ENCODE results near the gene STK24.

The STK24 gene

DNA sequence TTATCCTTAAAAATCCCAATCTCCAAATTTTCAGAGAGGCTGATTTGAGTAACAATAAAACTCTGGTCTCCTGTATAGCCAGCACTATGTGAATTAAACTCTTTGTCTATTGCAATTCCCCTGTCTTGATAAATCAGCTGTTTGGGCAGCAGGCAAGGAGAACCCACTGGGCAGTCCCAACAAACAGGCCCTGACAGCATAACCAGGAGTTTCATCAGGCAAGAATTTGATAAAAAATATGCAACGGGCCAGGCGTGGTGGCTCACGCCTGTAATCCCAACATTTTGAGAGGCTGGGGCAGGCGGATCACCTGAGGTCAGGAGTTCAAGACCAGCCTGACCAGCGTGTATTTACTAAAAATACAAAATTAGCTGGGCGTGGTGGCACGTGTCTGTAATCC lies 42.1 kb downstream of the STK24 start:
- H3K27me3 ChIP-seq, result no peaks in the 10 kb centered on the region
- no peak overlapping the region for H3K4me3 ChIP-seq (ENCODE audit: low read depth in 1 of 2, low read length in 1 of 2)
- peaks cover 5 to 9% of the 10 kb centered on the region in 2 experiments for H3K4me1 ChIP-seq (ENCODE audit: control insufficient read depth in 1 of 2, insufficient read depth in 1 of 2, low read depth in 1 of 2, low read length in 1 of 2)
- H3K9me3 ChIP-seq, result no peaks in the 10 kb centered on the region
- TF ChIP-seq CTCF (IDR thresholded peaks at IDR 0.05), result no peak
- H3K27ac ChIP-seq, result no peak overlapping the region
- peaks cover 10% of the 10 kb centered on the region for H3K36me3 ChIP-seq

- Histone ChIP-seq H3K4me1 (ENCODE audit: control insufficient read depth in 1 of 2, insufficient read depth in 1 of 2, low read depth in 1 of 2, low read length in 1 of 2) (peaks cover 4 to 6% of the 10 kb centered on the region in 2 experiments), H3K9me3 (no peaks in the 10 kb centered on the region), H3K4me3 (ENCODE audit: low read depth in 1 of 2, low read length in 1 of 2) (no peak overlapping the region), H3K36me3 (peaks cover 10% of the 10 kb centered on the region), H3K27me3 (no peaks in the 10 kb centered on the region), H3K27ac (no peak overlapping the region)
- TF ChIP-seq CTCF (IDR thresholded peaks at IDR 0.05), result no peak
Observed at GRCh38 chr13:98533912-98534311, 43.0 kb downstream of the STK24 start.

GRCh38 chr13:98532254-98532653 lies 44.7 kb downstream of the STK24 start:
- no peaks in the 10 kb centered on the region for H3K4me1 ChIP-seq (ENCODE audit: control insufficient read depth in 1 of 2, insufficient read depth in 1 of 2, low read depth in 1 of 2, low read length in 1 of 2)

GRCh38 chr13:98530217-98530616 lies 46.7 kb downstream of the STK24 start:
- no peaks in the 10 kb centered on the region for H3K36me3 ChIP-seq
- no peaks in the 10 kb centered on the region for H3K27me3 ChIP-seq
- H3K4me3 ChIP-seq (ENCODE audit: low read depth in 1 of 2, low read length in 1 of 2), result no peak overlapping the region
- H3K9me3 ChIP-seq, result no peaks in the 10 kb centered on the region
- no peak overlapping the region for H3K27ac ChIP-seq
- no peak for TF ChIP-seq CTCF (IDR thresholded peaks at IDR 0.05)
- H3K4me1 ChIP-seq (ENCODE audit: control insufficient read depth in 1 of 2, insufficient read depth in 1 of 2, low read depth in 1 of 2, low read length in 1 of 2), result peaks cover 0 to 8% of the 10 kb centered on the region in 2 experiments

More at GRCh38 chr13:98532254-98532653, 44.7 kb downstream of the STK24 start:
- no peaks in the 10 kb centered on the region for H3K9me3 ChIP-seq
- TF ChIP-seq CTCF (IDR thresholded peaks at IDR 0.05), result no peak
- peaks cover 4% of the 10 kb centered on the region for H3K36me3 ChIP-seq
- H3K27me3 ChIP-seq, result no peaks in the 10 kb centered on the region
- no peak overlapping the region for H3K27ac ChIP-seq
- no peak overlapping the region for H3K4me3 ChIP-seq (ENCODE audit: low read depth in 1 of 2, low read length in 1 of 2)

- Histone ChIP-seq H3K27ac (no peak overlapping the region), H3K9me3 (no peaks in the 10 kb centered on the region), H3K4me1 (ENCODE audit: control insufficient read depth in 1 of 2, insufficient read depth in 1 of 2, low read depth in 1 of 2, low read length in 1 of 2) (peaks cover 0 to 8% of the 10 kb centered on the region in 2 experiments)
Observed at GRCh38 chr13:98529171-98529570, 47.7 kb downstream of the STK24 start.

More at GRCh38 chr13:98529171-98529570, 47.7 kb downstream of the STK24 start:
- no peaks in the 10 kb centered on the region for H3K27me3 ChIP-seq
- H3K4me3 ChIP-seq (ENCODE audit: low read depth in 1 of 2, low read length in 1 of 2), result no peak overlapping the region
- H3K36me3 ChIP-seq, result no peaks in the 10 kb centered on the region
- no peak for TF ChIP-seq CTCF (IDR thresholded peaks at IDR 0.05)
